GM18502 (cell line): Measurements from ENCODE around the gene SLCO3A1.
"Not testable (repeated sequence)": the region's sequence is repeated elsewhere in the genome, so short reads cannot be mapped to it uniquely, and the experiment has no call there.

ENCODE experiments used
- ATAC-seq: cut with Tn5 transposase; IDR thresholded peaks from one replicate; pipeline ENCODE4 v1.9.1; 2021; ENCODE audit warnings: mild to moderate bottlenecking; ENCODE audit not compliant: unreplicated experiment, poor library complexity

The SLCO3A1 gene

GRCh38 chr15:91952216-91952615 lies 98.7 kb downstream of the SLCO3A1 start:
- no peak for ATAC-seq

- ATAC-seq, result no peak
Measured at GRCh38 chr15:91953432-91953831, 99.9 kb downstream of the SLCO3A1 start.

- ATAC-seq, result no peak
Measured at GRCh38 chr15:91954292-91954691, 100.8 kb downstream of the SLCO3A1 start.

GRCh38 chr15:91956026-91956723 lies 102.7 kb downstream of the SLCO3A1 start:
- no peak for ATAC-seq

GRCh38 chr15:91961357-91961756 lies 107.8 kb downstream of the SLCO3A1 start:
- ATAC-seq, result no peak

- ATAC-seq, result not testable (repeated sequence)
Measured at GRCh38 chr15:91963747-91964146, 110.2 kb downstream of the SLCO3A1 start.

- ATAC-seq, result no peak
Measured at GRCh38 chr15:91965501-91966193, 112.1 kb downstream of the SLCO3A1 start.

GRCh38 chr15:91966194-91966552 lies 112.7 kb downstream of the SLCO3A1 start:
- ATAC-seq, result no peak

- ATAC-seq, result no peak
Measured at GRCh38 chr15:91967935-91968606, 114.6 kb downstream of the SLCO3A1 start.

- no peak for ATAC-seq
Measured at GRCh38 chr15:91968610-91969009, 115.1 kb downstream of the SLCO3A1 start.

- ATAC-seq, result no peak
Measured at GRCh38 chr15:91970142-91970541, 116.6 kb downstream of the SLCO3A1 start.

GRCh38 chr15:91973481-91973880 lies 120.0 kb downstream of the SLCO3A1 start:
- ATAC-seq, result no peak

GRCh38 chr15:91974321-91974720 lies 120.8 kb downstream of the SLCO3A1 start:
- ATAC-seq, result no peak

GRCh38 chr15:91975241-91975978 lies 121.9 kb downstream of the SLCO3A1 start:
- ATAC-seq, result no peak

GRCh38 chr15:91976966-91977365 lies 123.5 kb downstream of the SLCO3A1 start:
- ATAC-seq, result no peak

GRCh38 chr15:91980502-91981267 lies 127.2 kb downstream of the SLCO3A1 start:
- ATAC-seq, result no peak

GRCh38 chr15:91981821-91982800 lies 128.6 kb downstream of the SLCO3A1 start:
- ATAC-seq, result no peak

- no peak for ATAC-seq
Measured at GRCh38 chr15:91983729-91984340, 130.3 kb downstream of the SLCO3A1 start.
